ENCODE results near the gene AMPD3. TPM values are rescaled to one million over a fixed set of nuclear protein-coding genes. Genes with fewer than 3 reads are reported as not detected.
"Not testable (repeated sequence)": the region's sequence is repeated elsewhere in the genome, so short reads cannot be mapped to it uniquely, and the experiment has no call there.

The AMPD3 gene
- total RNA-seq, 2 donors from 2014 or later = 30.6 to 179 TPM

DNA sequence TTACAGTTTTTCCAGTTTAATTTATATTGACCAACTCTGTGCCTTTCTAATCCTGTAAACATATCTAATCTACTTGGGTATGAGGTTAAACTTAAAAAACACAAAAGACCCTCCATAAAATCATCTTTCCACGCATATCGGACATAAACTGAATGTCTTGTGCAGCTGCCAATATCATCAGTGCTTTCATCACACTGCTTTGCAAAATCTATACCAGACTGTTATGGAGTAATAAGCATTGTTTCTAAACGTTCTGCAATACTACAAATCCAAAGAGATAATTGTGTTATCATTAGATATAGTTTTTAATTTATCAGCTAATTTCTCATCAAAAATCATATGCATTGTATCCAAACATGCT lies 36.1 kb upstream of the AMPD3 start:
- Mint-ChIP-seq H3K27me3 (peaks cover 8% of the 10 kb centered on the region), H3K4me1 (peaks cover 7% of the 10 kb centered on the region), H3K36me3 (ENCODE audit: low read depth) (no peaks in the 10 kb centered on the region), H3K27ac (no peak overlapping the region), H3K4me3 (no peak overlapping the region), H3K9me3 (peaks cover 10% of the 10 kb centered on the region)
- ATAC-seq (replicated peaks) = no peak

DNA sequence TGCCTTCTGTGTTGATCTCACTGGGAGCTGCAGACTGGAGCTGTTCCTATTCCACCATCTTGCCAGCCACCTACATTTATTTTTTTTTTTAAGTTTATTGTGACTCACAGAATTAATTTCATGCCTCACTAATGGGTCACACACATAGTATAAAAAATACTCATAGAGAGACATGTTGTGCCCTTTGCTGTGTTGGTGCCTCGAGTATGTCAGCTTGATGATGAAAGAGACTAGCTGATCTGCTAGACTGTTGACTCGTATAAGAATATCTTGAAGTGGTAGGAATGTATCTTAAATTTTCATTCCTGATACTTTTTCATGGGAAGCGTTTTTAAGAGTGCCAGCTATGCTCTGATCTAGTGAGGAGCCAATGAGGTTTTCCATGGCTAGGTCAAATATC lies 28.6 kb upstream of the AMPD3 start:
- peaks cover 23% of the 10 kb centered on the region for H3K27me3 Mint-ChIP-seq
- H3K4me1 Mint-ChIP-seq = no peaks in the 10 kb centered on the region
- no peak overlapping the region for H3K27ac Mint-ChIP-seq
- H3K4me3 Mint-ChIP-seq = no peak overlapping the region
- no peak for ATAC-seq (replicated peaks)
- H3K36me3 Mint-ChIP-seq (ENCODE audit: low read depth) = no peaks in the 10 kb centered on the region
- H3K9me3 Mint-ChIP-seq = peaks cover 10% of the 10 kb centered on the region

DNA sequence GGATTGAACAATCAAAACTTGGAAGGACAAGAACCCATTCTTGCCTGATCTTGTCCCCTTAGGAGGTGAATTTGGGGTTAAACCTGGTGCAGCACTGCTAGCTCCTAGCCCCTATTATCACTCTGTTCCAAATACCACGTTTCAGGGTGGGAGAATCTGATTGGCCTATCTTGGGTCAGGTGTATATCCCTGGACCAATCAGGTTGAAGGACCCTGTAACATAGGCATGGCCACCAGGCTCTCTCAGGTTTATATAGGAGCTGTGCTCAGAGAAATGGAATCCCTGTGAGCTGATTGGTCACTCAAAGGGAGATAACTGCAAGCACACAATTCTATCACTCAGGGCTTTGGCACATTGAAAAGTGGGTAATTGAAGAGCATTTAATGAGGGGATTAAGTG lies 26.6 kb upstream of the AMPD3 start:
- Mint-ChIP-seq H3K9me3 (no peaks in the 10 kb centered on the region), H3K27ac (no peak overlapping the region), H3K4me3 (no peak overlapping the region), H3K36me3 (ENCODE audit: low read depth) (no peaks in the 10 kb centered on the region), H3K4me1 (no peaks in the 10 kb centered on the region), H3K27me3 (peaks cover 26% of the 10 kb centered on the region)
- peak; percentile 47 for ATAC-seq (replicated peaks)

DNA sequence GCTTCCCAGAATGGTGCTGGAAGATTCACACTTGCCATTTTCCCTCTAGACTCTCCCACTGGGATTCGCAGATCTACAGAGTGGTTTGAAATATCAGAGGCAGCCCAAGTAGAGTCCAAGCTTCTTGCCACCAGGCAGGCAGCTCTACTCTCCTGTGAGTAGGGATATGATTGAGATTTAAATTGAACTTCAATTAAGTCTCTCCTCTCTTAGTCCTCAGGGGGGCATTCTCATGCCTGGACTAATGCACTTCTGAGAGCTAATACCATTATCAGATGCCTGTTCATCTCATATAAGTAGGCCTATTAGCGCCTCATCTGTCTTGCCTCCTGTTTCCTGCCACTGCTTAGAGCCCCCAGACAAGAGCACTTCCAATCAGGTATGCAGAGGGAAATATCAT lies 25.5 kb upstream of the AMPD3 start:
- Mint-ChIP-seq H3K4me3 (no peak overlapping the region), H3K27ac (no peak overlapping the region), H3K27me3 (peaks cover 21% of the 10 kb centered on the region), H3K4me1 (no peaks in the 10 kb centered on the region), H3K36me3 (ENCODE audit: low read depth) (no peaks in the 10 kb centered on the region), H3K9me3 (no peaks in the 10 kb centered on the region)
- ATAC-seq (replicated peaks) = no peak

DNA sequence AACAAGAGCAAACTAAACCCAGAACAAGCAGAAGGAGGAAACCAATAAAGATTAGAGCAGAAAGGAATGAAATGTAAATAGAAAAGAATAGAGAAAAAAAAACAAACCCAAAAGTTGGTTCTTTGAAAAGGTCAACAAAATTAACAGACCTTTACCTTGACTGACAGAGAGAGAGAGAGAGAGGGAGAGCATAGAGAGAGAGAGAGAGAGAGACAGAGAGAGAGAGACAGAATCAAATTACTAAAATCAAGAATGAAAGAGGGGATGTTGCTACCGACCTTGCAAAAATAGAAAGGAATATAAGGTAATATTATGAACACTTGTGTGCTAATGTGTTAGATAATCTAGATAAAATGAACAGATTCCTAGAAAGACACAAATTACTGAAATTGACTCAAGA lies 22.6 kb upstream of the AMPD3 start:
- Mint-ChIP-seq H3K27me3 (peaks cover 21% of the 10 kb centered on the region), H3K4me3 (no peak overlapping the region), H3K36me3 (ENCODE audit: low read depth) (no peaks in the 10 kb centered on the region), H3K27ac (no peak overlapping the region), H3K9me3 (no peaks in the 10 kb centered on the region), H3K4me1 (peaks cover 6% of the 10 kb centered on the region)
- no peak for ATAC-seq (replicated peaks)

DNA sequence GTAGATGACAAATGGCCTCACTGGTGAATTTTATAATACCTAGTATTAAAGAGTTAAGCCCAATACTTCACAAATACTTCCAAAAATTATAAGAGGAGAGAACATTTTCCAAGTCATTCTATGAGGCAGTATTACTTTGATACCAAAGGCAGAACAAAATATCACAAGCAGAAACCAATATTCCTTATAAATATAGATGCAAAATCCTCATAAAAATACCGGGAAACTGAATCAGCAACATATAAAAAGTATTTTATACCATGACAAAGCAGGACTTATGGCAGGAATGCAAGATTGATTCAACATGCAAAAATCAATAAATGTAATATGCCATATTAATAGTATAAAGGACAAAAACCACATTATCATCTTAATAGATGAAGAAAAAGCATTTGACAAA lies 22.1 kb upstream of the AMPD3 start:
- Mint-ChIP-seq H3K27ac (no peak overlapping the region), H3K36me3 (ENCODE audit: low read depth) (no peaks in the 10 kb centered on the region), H3K4me3 (no peak overlapping the region), H3K9me3 (no peaks in the 10 kb centered on the region), H3K4me1 (peaks cover 6% of the 10 kb centered on the region), H3K27me3 (peaks cover 21% of the 10 kb centered on the region)
- no peak for ATAC-seq (replicated peaks)

DNA sequence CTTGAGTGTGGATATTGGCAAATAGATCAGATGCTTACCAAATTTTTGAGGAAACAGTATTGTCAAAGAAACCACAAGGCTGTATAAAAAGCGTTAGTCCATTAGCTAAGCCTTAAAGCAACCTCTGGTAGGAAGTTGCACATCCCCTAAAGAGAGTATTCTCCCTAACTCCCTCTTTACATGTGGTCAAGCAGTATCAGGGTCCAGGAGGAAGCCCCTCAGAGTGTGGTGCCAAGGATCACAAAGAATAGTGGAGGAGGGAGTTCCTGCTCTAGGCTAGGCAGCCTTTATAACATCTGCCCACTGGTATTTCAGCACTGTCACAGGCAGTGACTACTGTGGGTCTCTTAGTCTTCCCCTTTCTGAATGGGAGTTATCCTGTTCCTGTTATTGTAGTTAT lies 18.8 kb upstream of the AMPD3 start:
- Mint-ChIP-seq H3K4me3 (no peak overlapping the region), H3K4me1 (peaks cover 6% of the 10 kb centered on the region), H3K27ac (no peak overlapping the region), H3K9me3 (no peaks in the 10 kb centered on the region), H3K36me3 (ENCODE audit: low read depth) (no peaks in the 10 kb centered on the region), H3K27me3 (peaks cover 6% of the 10 kb centered on the region)
- no peak for ATAC-seq (replicated peaks)

DNA sequence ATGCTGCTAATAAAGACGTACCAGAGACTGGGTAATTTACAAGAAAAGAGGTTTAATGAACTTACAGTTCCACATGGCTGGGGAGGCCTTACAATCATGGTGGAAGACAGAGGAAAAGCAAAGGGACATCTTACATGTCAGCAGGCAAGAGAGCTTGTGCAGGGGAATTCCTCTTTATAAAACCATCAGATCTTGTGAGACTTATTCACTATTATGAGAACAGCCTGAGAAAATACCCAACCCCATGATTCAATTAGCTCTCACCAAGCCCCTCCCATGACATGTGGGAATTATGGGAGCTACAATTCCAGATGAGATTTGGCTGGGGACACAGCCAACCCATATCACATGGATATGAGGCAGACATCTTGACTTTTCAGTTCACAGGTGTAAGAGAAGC lies 18.4 kb upstream of the AMPD3 start:
- H3K9me3 Mint-ChIP-seq; H3K27me3 Mint-ChIP-seq; H3K27ac Mint-ChIP-seq; H3K4me3 Mint-ChIP-seq; H3K36me3 Mint-ChIP-seq (ENCODE audit: low read depth): not testable (repeated sequence)
- peaks cover 10% of the 10 kb centered on the region for H3K4me1 Mint-ChIP-seq
- ATAC-seq (replicated peaks) = peak; percentile 40

DNA sequence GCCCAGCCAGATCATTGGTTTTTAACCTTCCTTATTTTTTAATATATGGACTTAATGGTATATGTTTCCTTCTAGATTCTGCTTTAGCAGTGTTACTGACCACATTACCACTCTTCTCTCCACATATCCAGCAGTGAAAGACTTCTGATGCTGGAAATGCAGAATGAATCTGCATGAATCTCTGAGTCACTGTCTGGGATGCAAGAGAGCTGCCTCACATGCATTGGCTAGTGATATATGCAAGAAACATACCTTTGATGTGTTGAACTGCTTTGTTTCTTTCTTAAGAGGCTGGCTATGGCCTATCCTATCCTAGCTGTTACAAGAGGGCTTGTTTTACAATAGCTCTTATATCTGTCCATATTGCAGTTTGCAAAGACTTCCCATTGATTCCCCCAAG lies 16.6 kb upstream of the AMPD3 start:
- Mint-ChIP-seq H3K27ac (no peak overlapping the region), H3K36me3 (ENCODE audit: low read depth) (peaks cover 5% of the 10 kb centered on the region), H3K9me3 (no peaks in the 10 kb centered on the region), H3K4me3 (no peak overlapping the region), H3K4me1 (peaks cover 23% of the 10 kb centered on the region), H3K27me3 (no peaks in the 10 kb centered on the region)
- no peak for ATAC-seq (replicated peaks)

DNA sequence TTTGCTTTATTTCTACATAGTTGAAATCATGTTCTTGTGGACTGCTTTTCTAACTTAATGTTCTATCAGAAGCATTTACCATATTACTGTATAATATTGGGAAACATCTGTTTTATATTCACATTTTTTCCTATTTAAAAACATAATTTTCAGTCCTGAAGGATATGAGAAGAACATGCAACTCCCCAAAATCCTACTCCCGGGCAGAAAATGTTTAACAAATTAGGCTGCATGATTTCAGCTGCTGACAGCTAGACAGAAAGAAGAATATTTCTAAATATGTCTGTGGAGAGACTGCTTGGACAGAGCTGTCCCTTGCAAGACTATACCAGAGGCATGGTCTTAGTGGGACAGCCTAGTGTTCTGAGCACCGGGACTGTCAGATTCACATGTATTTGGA lies 15.7 kb upstream of the AMPD3 start:
- no peak overlapping the region for H3K27ac Mint-ChIP-seq
- H3K9me3 Mint-ChIP-seq = no peaks in the 10 kb centered on the region
- H3K27me3 Mint-ChIP-seq = no peaks in the 10 kb centered on the region
- H3K4me3 Mint-ChIP-seq = no peak overlapping the region
- H3K36me3 Mint-ChIP-seq (ENCODE audit: low read depth) = peaks cover 5% of the 10 kb centered on the region
- H3K4me1 Mint-ChIP-seq = peaks cover 23% of the 10 kb centered on the region
- no peak for ATAC-seq (replicated peaks)

DNA sequence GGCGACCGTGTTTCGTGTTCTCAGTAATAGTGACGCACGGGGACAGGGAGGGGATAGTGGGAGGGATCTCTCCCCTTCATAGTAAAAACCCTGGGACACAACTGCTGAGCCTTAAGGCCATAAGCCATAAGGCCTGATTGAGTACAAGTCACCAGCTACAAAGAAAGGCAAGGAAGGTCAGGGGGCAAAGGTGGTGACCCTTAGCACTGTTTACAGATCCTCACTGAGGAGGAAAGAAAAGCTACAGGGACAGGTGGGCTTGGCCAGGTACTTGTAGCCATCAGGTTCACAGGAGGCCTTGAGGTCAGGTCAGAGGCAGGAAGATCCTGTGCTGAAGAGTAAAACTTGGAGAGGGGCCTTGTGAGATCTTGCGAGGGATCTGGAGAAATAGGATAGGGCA lies 15.1 kb upstream of the AMPD3 start:
- peaks cover 5% of the 10 kb centered on the region for H3K36me3 Mint-ChIP-seq (ENCODE audit: low read depth)
- no peak overlapping the region for H3K27ac Mint-ChIP-seq
- no peaks in the 10 kb centered on the region for H3K9me3 Mint-ChIP-seq
- no peak overlapping the region for H3K4me3 Mint-ChIP-seq
- H3K4me1 Mint-ChIP-seq = peaks cover 23% of the 10 kb centered on the region
- no peak for ATAC-seq (replicated peaks)
- no peaks in the 10 kb centered on the region for H3K27me3 Mint-ChIP-seq

DNA sequence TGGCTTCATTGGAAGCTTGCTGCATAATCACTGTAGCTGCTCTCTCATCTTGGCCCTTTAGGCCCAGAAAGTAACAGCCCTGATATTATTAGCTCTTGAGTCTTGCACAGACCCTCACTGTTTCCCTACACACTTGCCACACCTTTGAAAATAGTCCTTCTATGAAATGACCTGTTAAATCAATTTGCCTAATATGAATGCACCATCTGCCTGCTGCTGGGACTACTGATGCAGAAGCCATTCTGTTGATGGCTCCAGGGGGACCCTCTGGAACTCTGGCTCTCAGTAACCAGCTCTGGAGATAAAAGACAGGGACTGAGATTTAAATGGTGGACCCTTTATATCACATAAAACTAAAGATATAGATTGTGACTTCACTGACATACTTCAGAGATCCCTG lies 14.7 kb upstream of the AMPD3 start:
- ATAC-seq (replicated peaks) = no peak
- no peak overlapping the region for H3K27ac Mint-ChIP-seq
- no peaks in the 10 kb centered on the region for H3K27me3 Mint-ChIP-seq
- peaks cover 23% of the 10 kb centered on the region for H3K4me1 Mint-ChIP-seq
- peaks cover 5% of the 10 kb centered on the region for H3K36me3 Mint-ChIP-seq (ENCODE audit: low read depth)
- H3K4me3 Mint-ChIP-seq = no peak overlapping the region
- H3K9me3 Mint-ChIP-seq = no peaks in the 10 kb centered on the region

DNA sequence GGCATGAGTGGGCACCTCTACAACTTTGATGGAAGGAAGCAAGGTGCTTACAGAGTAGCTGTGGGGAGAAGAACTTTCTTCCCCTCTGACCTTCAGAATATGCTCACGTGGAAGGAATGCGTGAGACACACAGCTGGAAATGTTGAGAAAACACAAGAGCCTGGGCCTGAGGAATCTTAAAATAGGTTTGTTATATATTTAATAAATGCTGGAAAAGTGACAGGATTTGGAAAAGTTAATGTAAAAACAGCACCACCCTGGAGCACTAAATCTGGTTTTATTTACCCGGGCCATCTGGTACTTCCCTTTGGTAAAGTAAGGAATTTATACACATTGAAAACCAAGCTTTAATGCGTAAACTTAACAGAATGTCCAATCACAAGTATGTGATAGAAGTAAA lies 14.0 kb upstream of the AMPD3 start:
- no peak overlapping the region for H3K4me3 Mint-ChIP-seq
- peaks cover 23% of the 10 kb centered on the region for H3K4me1 Mint-ChIP-seq
- H3K27me3 Mint-ChIP-seq = no peaks in the 10 kb centered on the region
- H3K9me3 Mint-ChIP-seq = no peaks in the 10 kb centered on the region
- peaks cover 5% of the 10 kb centered on the region for H3K36me3 Mint-ChIP-seq (ENCODE audit: low read depth)
- H3K27ac Mint-ChIP-seq = no peak overlapping the region
- no peak for ATAC-seq (replicated peaks)

DNA sequence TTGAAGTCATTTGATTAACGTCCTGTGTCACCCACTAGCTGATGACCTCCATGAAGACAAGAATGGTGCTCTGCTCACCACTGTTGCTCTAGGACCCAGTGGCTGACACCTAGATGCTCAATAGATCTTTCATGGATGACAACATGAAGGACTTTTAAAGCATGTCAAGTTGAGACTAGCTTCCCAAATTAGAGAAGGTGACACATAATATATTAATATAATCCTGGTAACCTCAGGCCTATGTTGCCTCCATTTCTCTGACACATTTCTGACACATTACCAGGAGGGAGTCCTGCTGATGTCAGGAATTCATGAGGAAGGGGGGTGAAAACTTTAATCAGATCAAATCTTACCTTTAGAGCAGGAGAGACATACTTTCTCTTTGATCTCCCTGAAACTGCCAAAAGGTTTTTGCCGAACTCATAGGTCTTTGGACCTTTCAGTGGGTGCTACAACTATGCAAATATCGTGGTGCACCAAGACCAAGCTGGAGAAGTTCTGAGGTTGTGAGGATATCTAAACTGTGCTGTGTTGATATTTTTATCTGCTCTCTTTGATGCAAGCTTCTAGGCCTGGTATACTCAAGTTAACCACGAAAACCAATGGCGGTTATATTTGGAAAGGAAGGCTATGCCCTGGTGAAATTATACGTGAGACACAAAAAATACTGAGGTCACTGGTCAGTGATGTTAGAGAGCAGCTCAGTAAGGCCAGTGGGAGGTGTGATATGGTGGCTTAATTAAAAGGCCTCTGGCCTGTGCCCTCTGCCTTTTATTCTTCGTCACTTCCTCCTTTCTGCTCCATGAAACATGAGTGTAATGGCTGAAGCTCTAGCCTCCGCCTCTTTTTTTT lies 13.2 kb upstream of the AMPD3 start:
- peak; percentile 86 for ATAC-seq (replicated peaks)
- H3K9me3 Mint-ChIP-seq = no peaks in the 10 kb centered on the region
- peaks cover 17% of the 10 kb centered on the region for H3K4me1 Mint-ChIP-seq
- peak overlapping the region; percentile 91 for H3K27ac Mint-ChIP-seq
- no peaks in the 10 kb centered on the region for H3K27me3 Mint-ChIP-seq
- peak overlapping the region; percentile 59 for H3K4me3 Mint-ChIP-seq
- H3K36me3 Mint-ChIP-seq (ENCODE audit: low read depth) = peaks cover 5% of the 10 kb centered on the region

DNA sequence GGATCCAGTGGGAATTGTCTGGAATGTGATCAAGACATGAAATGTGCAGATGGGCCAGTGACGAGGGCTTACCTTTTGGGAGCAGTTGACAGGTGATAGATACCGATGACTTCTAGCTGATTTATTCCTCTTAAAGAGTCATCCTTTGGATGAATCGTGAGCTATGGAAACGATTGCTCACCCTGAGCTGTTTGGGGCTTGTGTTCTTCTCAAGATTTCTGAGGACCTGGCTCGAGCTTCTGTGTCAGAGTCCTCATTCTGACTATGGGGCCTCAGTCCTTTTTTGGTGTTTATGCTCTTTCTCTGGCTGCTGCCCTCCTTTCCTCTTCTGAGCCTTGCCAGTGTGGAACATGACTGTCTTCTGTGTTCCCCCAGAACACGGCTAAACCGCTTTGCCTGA lies 11.9 kb upstream of the AMPD3 start:
- ATAC-seq (replicated peaks) = peak; percentile 58
- peaks cover 16% of the 10 kb centered on the region for H3K4me1 Mint-ChIP-seq
- peak overlapping the region; percentile 39 for H3K4me3 Mint-ChIP-seq

More for the DNA sequence above, 11.9 kb upstream of the AMPD3 start:
- H3K27ac Mint-ChIP-seq = peak overlapping the region; percentile 58
- no peaks in the 10 kb centered on the region for H3K9me3 Mint-ChIP-seq
- H3K36me3 Mint-ChIP-seq (ENCODE audit: low read depth) = peaks cover 5% of the 10 kb centered on the region
- no peaks in the 10 kb centered on the region for H3K27me3 Mint-ChIP-seq
